GM12878 (cell line): ENCODE data around the gene NR2F6. TPM values are rescaled to one million over a fixed set of nuclear protein-coding genes. Genes with fewer than 3 reads are reported as not detected.

Experiments
- CREB1 ChIP-seq: IDR thresholded peaks from 2 replicates; pipeline ENCODE4 v1.6.1; 2012; ENCODE audit warnings: low read depth, mild to moderate bottlenecking, inconsistent platforms
- E2F8 ChIP-seq: fragments of 450-650 bp; IDR thresholded peaks from 2 replicates; pipeline ENCODE4 v1.6.1; 2018; ENCODE audit warnings: mild to moderate bottlenecking, low read depth, moderate library complexity; ENCODE audit not compliant: partially characterized antibody
- ETV6 ChIP-seq, 2 experiments: fragments of 450-650 bp in 1 of 2; IDR thresholded peaks in 1 of 2; conservative IDR thresholded peaks in 1 of 2; 2 replicates each; pipeline ENCODE4 v1.6.1; 2014; ENCODE audit warnings: antibody characterized with exemption in 1 of 2, borderline replicate concordance in 1 of 2, low read depth in 1 of 2, mild to moderate bottlenecking in 1 of 2, moderate library complexity in 1 of 2
- GABPA ChIP-seq: IDR thresholded peaks from 2 replicates; pipeline ENCODE4 v1.6.1; 2014; ENCODE audit warnings: antibody characterized with exemption, low read depth, mild to moderate bottlenecking, inconsistent platforms
- HDGF ChIP-seq: fragments of 450-650 bp; IDR thresholded peaks from 2 replicates; pipeline ENCODE4 v1.6.1; 2016; ENCODE audit warnings: antibody characterized with exemption
- MEF2A ChIP-seq: IDR thresholded peaks from 2 replicates; pipeline ENCODE4 v1.6.1; 2011; ENCODE audit warnings: low read depth, mild to moderate bottlenecking, low read length, moderate library complexity; ENCODE audit not compliant: insufficient read depth
- NKRF ChIP-seq: fragments of 450-650 bp; conservative IDR thresholded peaks from 2 replicates; pipeline ENCODE4 v1.6.1; 2017; ENCODE audit warnings: mild to moderate bottlenecking, moderate library complexity
- NR2C1 ChIP-seq: fragments of 450-650 bp; IDR thresholded peaks from 2 replicates; pipeline ENCODE4 v1.6.1; 2017; ENCODE audit warnings: antibody characterized with exemption, mild to moderate bottlenecking, moderate library complexity
- NR2C2 ChIP-seq: IDR thresholded peaks from 2 replicates; pipeline ENCODE4 v1.6.1; 2011; ENCODE audit warnings: borderline replicate concordance, low read depth; ENCODE audit not compliant: control insufficient read depth, insufficient read length
- PAX5 ChIP-seq: IDR thresholded peaks from 2 replicates; pipeline ENCODE4 v1.6.1; 2011; ENCODE audit warnings: low read depth, low read length, borderline replicate concordance
- RAD51 ChIP-seq: fragments of 450-650 bp; IDR thresholded peaks from 2 replicates; pipeline ENCODE4 v1.6.1; 2016; ENCODE audit warnings: moderate library complexity, mild to moderate bottlenecking, inconsistent platforms
- SPI1 ChIP-seq: IDR thresholded peaks from 2 replicates; pipeline ENCODE4 v1.6.1; 2011; ENCODE audit warnings: low read depth, mild to moderate bottlenecking, low read length, moderate library complexity, borderline replicate concordance; ENCODE audit not compliant: insufficient read depth
- SUZ12 ChIP-seq: fragments of 200-600 bp; sonication (generic); IDR thresholded peaks from one replicate; pipeline ENCODE4 v1.6.1; 2018; ENCODE audit warnings: antibody characterized with exemption, mild to moderate bottlenecking; ENCODE audit not compliant: unreplicated experiment
- polyA plus RNA-seq, 11 experiments: library from polyadenylated mRNA; depleted of rRNA in 4 of 11; unstranded in 6 of 11; stranded (reverse) in 5 of 11; fragments of >200 nt; fragmentation: Nextera tagmentation in 4 of 11; fragmentation: Illumina TruSeq in 1 of 11; extraction: Ambion mirVana in 4 of 11; extraction: Trizol in 1 of 11; gene quantifications; 1 replicate in 1 of 11; 2 replicates in 10 of 11; pipeline versions ENCODE4 v1.2.1 to v1.2.3, GENCODE V29; 2011 to 2016; ENCODE audit warnings: inconsistent platforms in 2 of 11, missing spikeins in 2 of 11, low read depth in 1 of 11
- total RNA-seq, 4 experiments: library from RNA; depleted of rRNA in 3 of 4; stranded (reverse); fragments of >200 nt in 3 of 4; fragmentation: Illumina TruSeq in 1 of 4; extraction: Trizol in 1 of 4; gene quantifications; 2 replicates each; pipeline versions ENCODE4 v1.2.1 to v1.2.3, GENCODE V29; 2013 to 2021
- TF ChIP-seq, protein P1 (sequence below): IDR thresholded peaks from 2 replicates; pipeline ENCODE4 v1.6.1; 2012; ENCODE audit warnings: improper control_type of control experiment, low read depth, low read length; ENCODE audit not compliant: insufficient replicate concordance
- TF ChIP-seq, protein P2 (sequence below): IDR thresholded peaks from 2 replicates; pipeline ENCODE4 v1.6.1; 2011; ENCODE audit warnings: low read depth, mild to moderate bottlenecking, low read length, moderate library complexity, borderline replicate concordance; ENCODE audit errors: extremely low read depth

Gene NR2F6
- total and polyA plus RNA-seq, 10 of the 15 experiments (the other 5 are each of a cell fraction or from before 2014, with no cell fraction given) = 0.18 to 15.5 (median 6.1) TPM

- peak; percentile 62 for TF ChIP-seq SPI1
- TF ChIP-seq, protein P1, sequence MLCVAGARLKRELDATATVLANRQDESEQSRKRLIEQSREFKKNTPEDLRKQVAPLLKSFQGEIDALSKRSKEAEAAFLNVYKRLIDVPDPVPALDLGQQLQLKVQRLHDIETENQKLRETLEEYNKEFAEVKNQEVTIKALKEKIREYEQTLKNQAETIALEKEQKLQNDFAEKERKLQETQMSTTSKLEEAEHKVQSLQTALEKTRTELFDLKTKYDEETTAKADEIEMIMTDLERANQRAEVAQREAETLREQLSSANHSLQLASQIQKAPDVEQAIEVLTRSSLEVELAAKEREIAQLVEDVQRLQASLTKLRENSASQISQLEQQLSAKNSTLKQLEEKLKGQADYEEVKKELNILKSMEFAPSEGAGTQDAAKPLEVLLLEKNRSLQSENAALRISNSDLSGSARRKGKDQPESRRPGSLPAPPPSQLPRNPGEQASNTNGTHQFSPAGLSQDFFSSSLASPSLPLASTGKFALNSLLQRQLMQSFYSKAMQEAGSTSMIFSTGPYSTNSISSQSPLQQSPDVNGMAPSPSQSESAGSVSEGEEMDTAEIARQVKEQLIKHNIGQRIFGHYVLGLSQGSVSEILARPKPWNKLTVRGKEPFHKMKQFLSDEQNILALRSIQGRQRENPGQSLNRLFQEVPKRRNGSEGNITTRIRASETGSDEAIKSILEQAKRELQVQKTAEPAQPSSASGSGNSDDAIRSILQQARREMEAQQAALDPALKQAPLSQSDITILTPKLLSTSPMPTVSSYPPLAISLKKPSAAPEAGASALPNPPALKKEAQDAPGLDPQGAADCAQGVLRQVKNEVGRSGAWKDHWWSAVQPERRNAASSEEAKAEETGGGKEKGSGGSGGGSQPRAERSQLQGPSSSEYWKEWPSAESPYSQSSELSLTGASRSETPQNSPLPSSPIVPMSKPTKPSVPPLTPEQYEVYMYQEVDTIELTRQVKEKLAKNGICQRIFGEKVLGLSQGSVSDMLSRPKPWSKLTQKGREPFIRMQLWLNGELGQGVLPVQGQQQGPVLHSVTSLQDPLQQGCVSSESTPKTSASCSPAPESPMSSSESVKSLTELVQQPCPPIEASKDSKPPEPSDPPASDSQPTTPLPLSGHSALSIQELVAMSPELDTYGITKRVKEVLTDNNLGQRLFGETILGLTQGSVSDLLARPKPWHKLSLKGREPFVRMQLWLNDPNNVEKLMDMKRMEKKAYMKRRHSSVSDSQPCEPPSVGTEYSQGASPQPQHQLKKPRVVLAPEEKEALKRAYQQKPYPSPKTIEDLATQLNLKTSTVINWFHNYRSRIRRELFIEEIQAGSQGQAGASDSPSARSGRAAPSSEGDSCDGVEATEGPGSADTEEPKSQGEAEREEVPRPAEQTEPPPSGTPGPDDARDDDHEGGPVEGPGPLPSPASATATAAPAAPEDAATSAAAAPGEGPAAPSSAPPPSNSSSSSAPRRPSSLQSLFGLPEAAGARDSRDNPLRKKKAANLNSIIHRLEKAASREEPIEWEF = no peak
- no peak for TF ChIP-seq MEF2A
- TF ChIP-seq E2F8 = peak; percentile 92
- TF ChIP-seq PAX5 = peak; percentile 26; the same call in 1 of the 2 replicates
- no peak for TF ChIP-seq NR2C2
- TF ChIP-seq SUZ12 = no peak
- peak; percentile 88; the same call in 1 of the 2 replicates for TF ChIP-seq NKRF
- TF ChIP-seq RAD51 = no peak
- TF ChIP-seq NR2C1 = peak; percentile 91
- TF ChIP-seq HDGF = 0 out of 2 replicates have a peak, but pooled peaks have one; percentile 45
- TF ChIP-seq, protein P2, sequence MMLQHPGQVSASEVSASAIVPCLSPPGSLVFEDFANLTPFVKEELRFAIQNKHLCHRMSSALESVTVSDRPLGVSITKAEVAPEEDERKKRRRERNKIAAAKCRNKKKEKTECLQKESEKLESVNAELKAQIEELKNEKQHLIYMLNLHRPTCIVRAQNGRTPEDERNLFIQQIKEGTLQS = no peak
- peak; percentile 77; the same call in 1 of the 2 replicates for TF ChIP-seq CREB1
- peak; percentile 97 for TF ChIP-seq GABPA
- TF ChIP-seq ETV6 (conservative IDR thresholded peaks at IDR 0.05 in 1 of 2, IDR thresholded peaks at IDR 0.05 in 1 of 2; ENCODE audit: borderline replicate concordance in 1 of 2, low read depth in 1 of 2) = peak in 1 of 2 experiments; percentile 82; a peak in 2 of 4 replicates
Observed at GRCh38 chr19:17215127-17215971, 30.4 kb downstream of the NR2F6 start, which contains the start of gene USE1 (continued).
